HepG2 (cell line): Measurements from ENCODE around the gene PCGF3. TPM values are rescaled to one million over a fixed set of nuclear protein-coding genes. Genes with fewer than 3 reads are reported as not detected.

Source experiments
- ATAC-seq: fragments of 200-7000 bp; cut with Tn5 transposase; 3 replicates; pipeline ENCODE4 v1.9.1; 2020; ENCODE audit warnings: mild to moderate bottlenecking, moderate library complexity
- BruUV-seq: library from RNA; stranded (reverse); fragments of 400-500 nt; replicated peaks from 2 replicates; lab custom pipeline; 2021; lab: Mats Ljungman, UMichigan
- CTCF ChIA-PET: fragments of 300-600 bp; formaldehyde crosslinking; extraction: SDS; loops from one replicate; lab custom pipeline; 2021; ENCODE audit warnings: low total read pairs, inconsistent platforms, low intra/inter-chr PET ratio; lab: Yijun Ruan, JAX
- POLR2A ChIA-PET: fragments of 350-600 bp; sonication (Branson Sonifier 250); formaldehyde crosslinking; loops from one replicate; lab custom pipeline; 2020; ENCODE audit warnings: antibody characterized with exemption, inconsistent platforms; lab: Yijun Ruan, JAX
- DNase-seq: peaks from one replicate; pipeline ENCODE4 v3.0.0-alpha.2; 2015; ENCODE audit warnings: low spot score
- FAIRE-seq: peaks from 3 replicates; lab custom pipeline; 2011; peaks lifted over from hg19 to GRCh38; lab: Jason Lieb, UNC
- H2AFZ ChIP-seq: one replicate; pipeline ENCODE4 v1.6.1; 2011; ENCODE audit warnings: low read length, inconsistent platforms
- H3K27ac ChIP-seq: fragments of 300-600 bp; 3 replicates; pipeline ENCODE4 v1.8.0; 2011; ENCODE audit warnings: mixed run types, mild to moderate bottlenecking, mixed read lengths, low read length, inconsistent platforms; ENCODE audit not compliant: insufficient read depth; ENCODE audit errors: extremely low read length
- H3K27me3 ChIP-seq, 2 experiments: fragments of 200-600 bp in 1 of 2; 2 replicates in 1 of 2; 3 replicates in 1 of 2; pipeline versions ENCODE4 v1.6.0 to v1.8.0; 2011; ENCODE audit warnings: low read length in 2 of 2, mild to moderate bottlenecking in 2 of 2, moderate library complexity in 2 of 2, inconsistent platforms in 1 of 2; ENCODE audit not compliant: insufficient read depth in 2 of 2, control insufficient read depth in 1 of 2
- H3K36me3 ChIP-seq, 2 experiments: fragments of 200-600 bp in 1 of 2; replicated peaks in 1 of 2; 2 replicates in 1 of 2; 3 replicates in 1 of 2; pipeline versions ENCODE4 v1.5.1 to v1.8.0; 2011; ENCODE audit warnings: low read length in 2 of 2, inconsistent platforms in 1 of 2; ENCODE audit not compliant: insufficient read depth in 2 of 2, control insufficient read depth in 1 of 2
- H3K4me1 ChIP-seq: 2 replicates; pipeline ENCODE4 v1.5.1; 2012; ENCODE audit warnings: low read length, inconsistent platforms; ENCODE audit not compliant: insufficient read depth
- H3K4me2 ChIP-seq: 2 replicates; pipeline ENCODE4 v1.6.0; 2011; ENCODE audit warnings: low read depth, low read length, inconsistent platforms
- H3K4me3 ChIP-seq, 3 experiments: fragments of 200-600 bp in 1 of 3; sonication (generic), shearing (Covaris generic) in 1 of 3; replicated peaks in 1 of 3; 2 replicates each; pipeline ENCODE4 v1.5.1; 2011 to 2016; ENCODE audit warnings: low read length in 3 of 3, inconsistent platforms in 2 of 3, low read depth in 2 of 3, mild to moderate bottlenecking in 2 of 3, control low read depth in 1 of 3, mixed read lengths in 1 of 3; ENCODE audit not compliant: insufficient read depth in 1 of 3
- H3K79me2 ChIP-seq: one replicate; pipeline ENCODE4 v1.6.1; 2011; ENCODE audit warnings: low read length, inconsistent platforms; ENCODE audit not compliant: insufficient read depth
- H3K9ac ChIP-seq: 2 replicates; pipeline ENCODE4 v1.6.0; 2011; ENCODE audit warnings: mild to moderate bottlenecking, low read depth, low read length, inconsistent platforms; ENCODE audit not compliant: insufficient read depth
- H3K9me3 ChIP-seq: 2 replicates; pipeline ENCODE4 v1.5.1; 2012; ENCODE audit warnings: mild to moderate bottlenecking, low read length
- H4K20me1 ChIP-seq: 2 replicates; pipeline ENCODE4 v1.6.0; 2011; ENCODE audit warnings: inconsistent platforms, mild to moderate bottlenecking, low read length, moderate library complexity; ENCODE audit not compliant: insufficient read depth
- ZNF576 ChIP-seq: sonication (generic); formaldehyde crosslinking; IDR thresholded peaks from 2 replicates; pipeline ENCODE4 v1.4.0; 2020; ENCODE audit warnings: mild to moderate bottlenecking, missing genetic modification reagents
- WGBS: methylation state at CpG from one replicate; pipeline ENCODE4 v1.1.6; 2017; ENCODE audit warnings: low lambda C conversion rate; 5-methylcytosine and 5-hydroxymethylcytosine counted together
- in situ Hi-C: cut with HindIII; loops from 2 replicates; pipeline ENCODE4 v1.10.0; 2017; ENCODE audit warnings: low pct_unique_long_range_greater_than_20kb; ENCODE audit not compliant: extremely low pct_ligation_motif_present
- intact Hi-C: fragments of 100-400 bp; cut with micrococcal nuclease; formaldehyde crosslinking; loops from one replicate; pipeline ENCODE4 v1.10.0; 2022; ENCODE audit not compliant: unreplicated experiment
- polyA plus RNA-seq, 8 experiments: library from polyadenylated mRNA; depleted of rRNA in 3 of 8; stranded (reverse) in 7 of 8; unstranded in 1 of 8; fragments of >200 nt; fragmentation: Illumina TruSeq in 4 of 8; extraction: Trizol in 4 of 8; gene quantifications; 2 replicates each; pipeline versions ENCODE4 v1.2.1 to v1.2.3, GENCODE V29; 2011 to 2016; ENCODE audit warnings: low read depth in 4 of 8, missing spikeins in 1 of 8, mixed read lengths in 1 of 8; ENCODE audit not compliant: insufficient read depth in 1 of 8
- total RNA-seq, 5 experiments: library from RNA; depleted of rRNA; stranded (reverse); fragments of >200 nt; fragmentation: Illumina TruSeq; extraction: Trizol; gene quantifications; 2 replicates each; pipeline ENCODE4 v1.2.3, GENCODE V29; 2016; ENCODE audit warnings: low read depth in 1 of 5
- TF ChIP-seq, protein P1 (sequence below): sonication (generic); formaldehyde crosslinking; conservative IDR thresholded peaks from 2 replicates; pipeline ENCODE4 v1.4.0; 2020; ENCODE audit warnings: mild to moderate bottlenecking, missing genetic modification reagents, moderate library complexity

Gene PCGF3
- total and polyA plus RNA-seq, 2 of the 13 experiments (the other 11 are each of a cell fraction or from before 2014, with no cell fraction given): 28.6 to 66.2 TPM

DNA sequence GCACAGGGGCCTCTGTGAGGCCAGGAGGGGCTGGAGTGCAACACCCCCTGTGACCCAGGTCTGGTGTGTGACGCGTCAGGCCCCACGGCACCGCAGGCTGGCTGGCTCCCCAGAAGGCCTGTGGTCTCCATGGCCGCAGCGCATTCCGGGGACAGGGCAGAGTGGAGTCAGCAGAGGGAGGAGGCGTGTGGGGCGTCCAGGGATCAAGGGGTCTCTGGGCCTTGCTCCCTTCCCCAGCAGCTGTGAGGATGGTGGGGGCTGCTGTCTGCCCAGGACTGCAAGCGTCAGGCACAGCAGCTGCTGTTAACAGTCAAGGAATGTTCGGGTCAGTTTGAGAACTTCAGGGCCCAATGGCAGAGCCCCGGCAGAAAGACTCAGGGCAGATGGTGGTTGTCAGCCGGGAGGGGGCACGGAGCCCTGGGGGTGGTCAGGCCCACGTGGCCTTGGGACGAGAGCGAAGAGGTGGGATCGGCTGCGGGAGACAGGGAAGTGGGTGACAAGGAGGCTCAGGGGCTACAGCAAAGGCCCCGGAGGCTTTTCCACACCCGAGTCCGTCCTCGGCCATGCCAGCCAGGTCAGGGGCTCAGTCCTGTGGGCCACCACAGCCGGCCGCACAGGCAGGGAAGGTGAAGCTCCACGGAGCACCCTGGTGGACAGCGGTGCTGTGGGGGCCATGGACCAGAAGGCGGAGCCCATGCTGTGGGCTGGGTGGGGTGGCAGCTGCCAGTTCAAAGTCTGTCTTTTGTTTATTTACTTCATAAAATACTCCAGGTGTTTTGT is 18.3 kb downstream of the PCGF3 start (continued):
- no peak for TF ChIP-seq ZNF576 (CRISPR knock-in tag)

DNA sequence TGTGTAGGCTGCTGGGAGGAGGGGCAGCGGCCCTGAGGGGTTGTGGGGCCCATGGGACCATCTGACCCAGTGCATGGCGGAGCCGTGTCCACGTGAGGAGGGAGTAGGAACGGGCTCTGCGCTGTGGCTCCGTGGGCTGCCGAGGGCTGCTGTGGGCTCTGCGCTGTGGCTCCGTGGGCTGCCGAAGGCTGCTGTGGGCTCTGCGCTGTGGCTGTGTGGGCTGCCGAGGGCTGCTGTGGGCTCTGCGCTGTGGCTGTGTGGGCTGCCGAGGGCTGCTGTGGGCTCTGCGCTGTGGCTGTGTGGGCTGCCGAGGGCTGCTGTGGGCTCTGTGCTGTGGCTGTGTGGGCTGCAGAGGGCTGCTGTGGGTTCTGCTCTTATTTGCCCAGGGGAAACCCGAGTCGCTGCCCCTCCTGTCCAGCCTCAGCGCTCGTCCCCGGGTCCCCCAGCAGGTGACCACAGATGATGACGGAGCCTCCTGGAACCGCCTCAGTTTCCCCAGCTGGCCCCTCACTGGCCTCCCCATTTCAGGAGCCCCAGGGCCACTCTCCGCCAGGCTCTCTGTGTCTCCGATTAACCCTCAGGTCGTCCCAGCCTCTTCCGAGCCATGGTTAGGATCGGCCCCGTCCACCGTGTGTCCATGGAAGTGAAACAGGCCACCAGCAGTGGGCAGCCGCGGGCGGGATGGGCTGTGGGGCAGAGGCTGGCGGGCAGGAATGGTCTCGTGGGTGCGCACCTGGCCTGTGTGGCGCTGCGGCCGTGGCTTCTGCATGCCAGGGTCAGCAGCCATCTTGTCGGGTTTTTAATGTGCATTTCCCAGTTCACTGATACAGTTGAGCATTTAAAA is 20.0 kb downstream of the PCGF3 start:
- Histone ChIP-seq H3K4me2 (no peak overlapping the region), H3K4me3 (no peak overlapping the region), H3K27me3 (no peaks in the 10 kb centered on the region; a peak in 1 of 5 replicates), H2AFZ (no peak overlapping the region), H3K36me3 (peaks cover 4 to 5% of the 10 kb centered on the region in 2 experiments; a peak in 3 of 5 replicates), H4K20me1 (peaks cover 16% of the 10 kb centered on the region; the same call in 1 of the 2 replicates), H3K9ac (no peak overlapping the region), H3K27ac (no peak overlapping the region), H3K9me3 (no peaks in the 10 kb centered on the region), H3K4me1 (peaks cover 17% of the 10 kb centered on the region), H3K79me2 (peaks cover 35% of the 10 kb centered on the region)
- TF ChIP-seq, protein P1, sequence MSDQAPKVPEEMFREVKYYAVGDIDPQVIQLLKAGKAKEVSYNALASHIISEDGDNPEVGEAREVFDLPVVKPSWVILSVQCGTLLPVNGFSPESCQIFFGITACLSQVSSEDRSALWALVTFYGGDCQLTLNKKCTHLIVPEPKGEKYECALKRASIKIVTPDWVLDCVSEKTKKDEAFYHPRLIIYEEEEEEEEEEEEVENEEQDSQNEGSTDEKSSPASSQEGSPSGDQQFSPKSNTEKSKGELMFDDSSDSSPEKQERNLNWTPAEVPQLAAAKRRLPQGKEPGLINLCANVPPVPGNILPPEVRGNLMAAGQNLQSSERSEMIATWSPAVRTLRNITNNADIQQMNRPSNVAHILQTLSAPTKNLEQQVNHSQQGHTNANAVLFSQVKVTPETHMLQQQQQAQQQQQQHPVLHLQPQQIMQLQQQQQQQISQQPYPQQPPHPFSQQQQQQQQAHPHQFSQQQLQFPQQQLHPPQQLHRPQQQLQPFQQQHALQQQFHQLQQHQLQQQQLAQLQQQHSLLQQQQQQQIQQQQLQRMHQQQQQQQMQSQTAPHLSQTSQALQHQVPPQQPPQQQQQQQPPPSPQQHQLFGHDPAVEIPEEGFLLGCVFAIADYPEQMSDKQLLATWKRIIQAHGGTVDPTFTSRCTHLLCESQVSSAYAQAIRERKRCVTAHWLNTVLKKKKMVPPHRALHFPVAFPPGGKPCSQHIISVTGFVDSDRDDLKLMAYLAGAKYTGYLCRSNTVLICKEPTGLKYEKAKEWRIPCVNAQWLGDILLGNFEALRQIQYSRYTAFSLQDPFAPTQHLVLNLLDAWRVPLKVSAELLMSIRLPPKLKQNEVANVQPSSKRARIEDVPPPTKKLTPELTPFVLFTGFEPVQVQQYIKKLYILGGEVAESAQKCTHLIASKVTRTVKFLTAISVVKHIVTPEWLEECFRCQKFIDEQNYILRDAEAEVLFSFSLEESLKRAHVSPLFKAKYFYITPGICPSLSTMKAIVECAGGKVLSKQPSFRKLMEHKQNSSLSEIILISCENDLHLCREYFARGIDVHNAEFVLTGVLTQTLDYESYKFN: no peak
- no peak for DNase-seq
- CTCF ChIA-PET: no interaction called here
- in situ Hi-C loops: no loop called here
- POLR2A ChIA-PET: no interaction called here
- intact Hi-C loops: no loop called here
- BruUV-seq: no TSS peak
- ATAC-seq: no peak
- FAIRE-seq: no peak
- 94% methylated on average over 21 of the region's 41 CpGs for WGBS
